ENCODE measurements around the gene KCTD19.
A peak's percentile ranks its signal among the peaks of the same experiment; 100 is the strongest.

KCTD19 gene

DNA sequence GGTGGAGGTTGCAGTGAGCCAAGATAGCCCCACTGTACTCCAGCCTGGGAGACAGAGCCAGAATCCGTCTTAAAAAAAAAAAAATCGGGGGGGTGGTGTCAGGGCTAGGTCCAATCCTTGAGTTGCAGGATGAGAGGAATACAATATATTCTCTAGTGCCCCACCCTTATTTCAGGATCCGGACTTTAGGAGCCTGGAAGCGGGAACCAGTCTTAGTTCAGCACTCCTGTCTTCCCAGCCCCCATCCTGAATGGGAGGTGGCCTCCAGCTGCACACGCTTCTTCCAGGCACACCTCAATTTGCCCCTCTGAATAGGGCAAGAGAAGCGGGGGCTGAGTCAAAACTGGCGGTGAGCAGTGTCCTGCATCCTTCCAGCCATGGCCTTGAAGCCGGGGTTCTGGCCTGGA, 80.9 kb downstream of the KCTD19 start (continued):
- TF ChIP-seq, protein P1, sequence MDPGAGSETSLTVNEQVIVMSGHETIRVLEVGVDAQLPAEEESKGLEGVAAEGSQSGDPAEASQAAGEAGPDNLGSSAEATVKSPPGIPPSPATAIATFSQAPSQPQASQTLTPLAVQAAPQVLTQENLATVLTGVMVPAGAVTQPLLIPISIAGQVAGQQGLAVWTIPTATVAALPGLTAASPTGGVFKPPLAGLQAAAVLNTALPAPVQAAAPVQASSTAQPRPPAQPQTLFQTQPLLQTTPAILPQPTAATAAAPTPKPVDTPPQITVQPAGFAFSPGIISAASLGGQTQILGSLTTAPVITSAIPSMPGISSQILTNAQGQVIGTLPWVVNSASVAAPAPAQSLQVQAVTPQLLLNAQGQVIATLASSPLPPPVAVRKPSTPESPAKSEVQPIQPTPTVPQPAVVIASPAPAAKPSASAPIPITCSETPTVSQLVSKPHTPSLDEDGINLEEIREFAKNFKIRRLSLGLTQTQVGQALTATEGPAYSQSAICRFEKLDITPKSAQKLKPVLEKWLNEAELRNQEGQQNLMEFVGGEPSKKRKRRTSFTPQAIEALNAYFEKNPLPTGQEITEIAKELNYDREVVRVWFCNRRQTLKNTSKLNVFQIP (CRISPR knock-in tag; IDR thresholded peaks at IDR 0.05; ENCODE audit: borderline replicate concordance, low read depth) = no peak

DNA sequence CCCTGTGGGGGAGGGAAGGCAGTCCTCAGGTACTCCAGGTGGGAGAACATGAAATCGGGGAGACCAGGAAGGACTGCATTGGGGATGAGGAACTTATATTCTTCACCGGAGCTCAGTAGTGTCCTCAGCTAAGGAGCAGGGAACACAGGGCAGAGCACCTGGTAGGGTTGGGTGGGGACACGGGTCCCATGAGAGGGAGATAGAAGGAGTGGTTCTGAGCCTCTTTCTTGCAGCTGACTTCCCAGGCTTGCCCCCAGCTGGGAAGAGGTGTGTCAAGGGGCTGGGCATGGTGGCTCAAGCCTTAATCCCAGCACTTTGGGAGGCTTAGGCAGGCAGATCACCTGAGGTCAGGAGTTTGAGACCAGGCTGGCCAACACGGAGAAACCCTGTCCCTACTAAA, 81.4 kb downstream of the KCTD19 start:
- no peak for ATAC-seq
- no peak for TF ChIP-seq ZNF8 (CRISPR knock-in tag; IDR thresholded peaks at IDR 0.05)
- no peak for TF ChIP-seq ZNF565 (CRISPR knock-in tag; conservative IDR thresholded peaks at IDR 0.05; ENCODE audit: low read depth)
- TF ChIP-seq GLIS3 (CRISPR knock-in tag; IDR thresholded peaks at IDR 0.05) = no peak
- no peak for TF ChIP-seq OSR1 (CRISPR knock-in tag; IDR thresholded peaks at IDR 0.05)
- no peak for TF ChIP-seq ZFP3 (CRISPR knock-in tag; IDR thresholded peaks at IDR 0.05)
- TF ChIP-seq, protein P2, sequence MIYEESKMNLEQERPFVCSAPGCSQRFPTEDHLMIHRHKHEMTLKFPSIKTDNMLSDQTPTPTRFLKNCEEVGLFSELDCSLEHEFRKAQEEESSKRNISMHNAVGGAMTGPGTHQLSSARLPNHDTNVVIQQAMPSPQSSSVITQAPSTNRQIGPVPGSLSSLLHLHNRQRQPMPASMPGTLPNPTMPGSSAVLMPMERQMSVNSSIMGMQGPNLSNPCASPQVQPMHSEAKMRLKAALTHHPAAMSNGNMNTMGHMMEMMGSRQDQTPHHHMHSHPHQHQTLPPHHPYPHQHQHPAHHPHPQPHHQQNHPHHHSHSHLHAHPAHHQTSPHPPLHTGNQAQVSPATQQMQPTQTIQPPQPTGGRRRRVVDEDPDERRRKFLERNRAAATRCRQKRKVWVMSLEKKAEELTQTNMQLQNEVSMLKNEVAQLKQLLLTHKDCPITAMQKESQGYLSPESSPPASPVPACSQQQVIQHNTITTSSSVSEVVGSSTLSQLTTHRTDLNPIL (CRISPR knock-in tag; IDR thresholded peaks at IDR 0.05; ENCODE audit: low read depth) = no peak
- TF ChIP-seq TCF4 (CRISPR knock-in tag; IDR thresholded peaks at IDR 0.05; ENCODE audit: borderline replicate concordance) = no peak
- TF ChIP-seq ZC3H10 (CRISPR knock-in tag; IDR thresholded peaks at IDR 0.05) = no peak
- TF ChIP-seq, protein P3, sequence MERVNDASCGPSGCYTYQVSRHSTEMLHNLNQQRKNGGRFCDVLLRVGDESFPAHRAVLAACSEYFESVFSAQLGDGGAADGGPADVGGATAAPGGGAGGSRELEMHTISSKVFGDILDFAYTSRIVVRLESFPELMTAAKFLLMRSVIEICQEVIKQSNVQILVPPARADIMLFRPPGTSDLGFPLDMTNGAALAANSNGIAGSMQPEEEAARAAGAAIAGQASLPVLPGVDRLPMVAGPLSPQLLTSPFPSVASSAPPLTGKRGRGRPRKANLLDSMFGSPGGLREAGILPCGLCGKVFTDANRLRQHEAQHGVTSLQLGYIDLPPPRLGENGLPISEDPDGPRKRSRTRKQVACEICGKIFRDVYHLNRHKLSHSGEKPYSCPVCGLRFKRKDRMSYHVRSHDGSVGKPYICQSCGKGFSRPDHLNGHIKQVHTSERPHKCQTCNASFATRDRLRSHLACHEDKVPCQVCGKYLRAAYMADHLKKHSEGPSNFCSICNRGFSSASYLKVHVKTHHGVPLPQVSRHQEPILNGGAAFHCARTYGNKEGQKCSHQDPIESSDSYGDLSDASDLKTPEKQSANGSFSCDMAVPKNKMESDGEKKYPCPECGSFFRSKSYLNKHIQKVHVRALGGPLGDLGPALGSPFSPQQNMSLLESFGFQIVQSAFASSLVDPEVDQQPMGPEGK (CRISPR knock-in tag; IDR thresholded peaks at IDR 0.05; ENCODE audit: borderline replicate concordance) = no peak
- TF ChIP-seq, protein P1 (CRISPR knock-in tag; IDR thresholded peaks at IDR 0.05; ENCODE audit: borderline replicate concordance, low read depth) = no peak
- no peak for TF ChIP-seq ZNF70 (CRISPR knock-in tag; IDR thresholded peaks at IDR 0.05)
- TF ChIP-seq ZFP30 (CRISPR knock-in tag; IDR thresholded peaks at IDR 0.05) = no peak

DNA sequence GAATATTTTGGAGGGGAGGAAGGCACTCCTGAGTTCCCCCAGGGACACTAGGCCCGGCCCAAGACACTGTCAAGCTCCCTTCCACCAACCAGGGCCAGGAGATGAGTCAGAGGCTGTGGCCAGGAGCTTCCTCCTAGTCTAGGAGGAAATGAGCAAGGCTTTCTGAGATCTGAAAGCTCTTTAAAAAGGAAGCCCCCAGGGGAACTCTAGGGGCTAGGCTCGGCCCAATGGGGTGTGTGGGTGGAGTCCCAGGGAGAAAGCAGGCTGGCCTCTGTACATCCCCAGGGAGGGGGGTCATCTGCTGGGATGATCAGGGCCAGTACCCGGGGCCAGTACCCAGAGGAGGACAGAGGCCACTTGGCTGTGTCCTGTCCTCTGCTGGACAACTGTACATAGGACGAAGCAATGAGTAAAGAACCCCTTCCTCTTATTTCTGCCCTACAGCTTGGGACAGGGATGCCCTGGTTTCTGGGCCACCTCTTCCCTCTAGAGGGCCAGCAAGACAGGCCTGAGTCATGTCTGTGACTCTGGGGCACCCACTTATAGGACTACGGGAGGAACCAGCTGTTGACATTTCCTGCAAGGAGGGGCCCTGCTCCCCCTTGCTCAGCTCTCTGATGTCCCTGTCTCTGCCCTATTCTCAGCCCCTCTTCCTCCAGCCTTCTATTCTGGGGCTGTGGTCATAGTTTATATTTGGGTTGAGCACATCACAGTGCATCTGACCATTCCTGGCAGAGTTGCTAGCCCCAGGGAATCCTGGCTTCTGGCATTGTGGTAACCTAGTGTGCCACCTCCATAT, 82.0 kb downstream of the KCTD19 start:
- ATAC-seq = peak; percentile 19
- no peak for TF ChIP-seq ARNTL (CRISPR knock-in tag; IDR thresholded peaks at IDR 0.05; ENCODE audit: borderline replicate concordance, low read depth)
- no peak for TF ChIP-seq CSDC2 (CRISPR knock-in tag; IDR thresholded peaks at IDR 0.05)
- TF ChIP-seq, protein P4, sequence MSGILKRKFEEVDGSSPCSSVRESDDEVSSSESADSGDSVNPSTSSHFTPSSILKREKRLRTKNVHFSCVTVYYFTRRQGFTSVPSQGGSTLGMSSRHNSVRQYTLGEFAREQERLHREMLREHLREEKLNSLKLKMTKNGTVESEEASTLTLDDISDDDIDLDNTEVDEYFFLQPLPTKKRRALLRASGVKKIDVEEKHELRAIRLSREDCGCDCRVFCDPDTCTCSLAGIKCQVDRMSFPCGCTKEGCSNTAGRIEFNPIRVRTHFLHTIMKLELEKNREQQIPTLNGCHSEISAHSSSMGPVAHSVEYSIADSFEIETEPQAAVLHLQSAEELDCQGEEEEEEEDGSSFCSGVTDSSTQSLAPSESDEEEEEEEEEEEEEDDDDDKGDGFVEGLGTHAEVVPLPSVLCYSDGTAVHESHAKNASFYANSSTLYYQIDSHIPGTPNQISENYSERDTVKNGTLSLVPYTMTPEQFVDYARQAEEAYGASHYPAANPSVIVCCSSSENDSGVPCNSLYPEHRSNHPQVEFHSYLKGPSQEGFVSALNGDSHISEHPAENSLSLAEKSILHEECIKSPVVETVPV (CRISPR knock-in tag; IDR thresholded peaks at IDR 0.05) = no peak
- TF ChIP-seq ISL1 (CRISPR knock-in tag; IDR thresholded peaks at IDR 0.05) = no peak
- TF ChIP-seq RARB (CRISPR knock-in tag; IDR thresholded peaks at IDR 0.05) = no peak
- TF ChIP-seq PPARA (CRISPR knock-in tag; IDR thresholded peaks at IDR 0.05; ENCODE audit: borderline replicate concordance) = no peak
- TF ChIP-seq, protein P3 (CRISPR knock-in tag; IDR thresholded peaks at IDR 0.05; ENCODE audit: borderline replicate concordance) = no peak
- no peak for TF ChIP-seq ZC3H10 (CRISPR knock-in tag; IDR thresholded peaks at IDR 0.05)
- no peak for TF ChIP-seq ZNF8 (CRISPR knock-in tag; IDR thresholded peaks at IDR 0.05)
- TF ChIP-seq SNAI2 (CRISPR knock-in tag; IDR thresholded peaks at IDR 0.05) = no peak
- TF ChIP-seq, protein P2 (CRISPR knock-in tag; IDR thresholded peaks at IDR 0.05; ENCODE audit: low read depth) = no peak
- TF ChIP-seq, protein P1 (CRISPR knock-in tag; IDR thresholded peaks at IDR 0.05; ENCODE audit: borderline replicate concordance, low read depth) = no peak
- TF ChIP-seq, protein P5, sequence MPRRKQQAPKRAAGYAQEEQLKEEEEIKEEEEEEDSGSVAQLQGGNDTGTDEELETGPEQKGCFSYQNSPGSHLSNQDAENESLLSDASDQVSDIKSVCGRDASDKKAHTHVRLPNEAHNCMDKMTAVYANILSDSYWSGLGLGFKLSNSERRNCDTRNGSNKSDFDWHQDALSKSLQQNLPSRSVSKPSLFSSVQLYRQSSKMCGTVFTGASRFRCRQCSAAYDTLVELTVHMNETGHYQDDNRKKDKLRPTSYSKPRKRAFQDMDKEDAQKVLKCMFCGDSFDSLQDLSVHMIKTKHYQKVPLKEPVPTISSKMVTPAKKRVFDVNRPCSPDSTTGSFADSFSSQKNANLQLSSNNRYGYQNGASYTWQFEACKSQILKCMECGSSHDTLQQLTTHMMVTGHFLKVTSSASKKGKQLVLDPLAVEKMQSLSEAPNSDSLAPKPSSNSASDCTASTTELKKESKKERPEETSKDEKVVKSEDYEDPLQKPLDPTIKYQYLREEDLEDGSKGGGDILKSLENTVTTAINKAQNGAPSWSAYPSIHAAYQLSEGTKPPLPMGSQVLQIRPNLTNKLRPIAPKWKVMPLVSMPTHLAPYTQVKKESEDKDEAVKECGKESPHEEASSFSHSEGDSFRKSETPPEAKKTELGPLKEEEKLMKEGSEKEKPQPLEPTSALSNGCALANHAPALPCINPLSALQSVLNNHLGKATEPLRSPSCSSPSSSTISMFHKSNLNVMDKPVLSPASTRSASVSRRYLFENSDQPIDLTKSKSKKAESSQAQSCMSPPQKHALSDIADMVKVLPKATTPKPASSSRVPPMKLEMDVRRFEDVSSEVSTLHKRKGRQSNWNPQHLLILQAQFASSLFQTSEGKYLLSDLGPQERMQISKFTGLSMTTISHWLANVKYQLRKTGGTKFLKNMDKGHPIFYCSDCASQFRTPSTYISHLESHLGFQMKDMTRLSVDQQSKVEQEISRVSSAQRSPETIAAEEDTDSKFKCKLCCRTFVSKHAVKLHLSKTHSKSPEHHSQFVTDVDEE (CRISPR knock-in tag; IDR thresholded peaks at IDR 0.05) = no peak
- no peak for TF ChIP-seq ZNF565 (CRISPR knock-in tag; conservative IDR thresholded peaks at IDR 0.05; ENCODE audit: low read depth)
- no peak for TF ChIP-seq ZFP30 (CRISPR knock-in tag; IDR thresholded peaks at IDR 0.05)

All from SK-N-SH treated with all-trans-retinoic acid at 6 μM for 48 hours (cell line).